ENCODE results near the gene SPHK2.

GRCh38 chr19:48646722-48647216, 27.5 kb downstream of the SPHK2 start:
- TF ChIP-seq HOXB5 (CRISPR knock-in tag; IDR thresholded peaks at IDR 0.05) = no peak
- TF ChIP-seq BHLHE40 (IDR thresholded peaks at IDR 0.05; ENCODE audit: low read depth, low read length) = no peak
- no peak for TF ChIP-seq EP300 (IDR thresholded peaks at IDR 0.05)
- no peak for TF ChIP-seq MAZ (IDR thresholded peaks at IDR 0.05; ENCODE audit: borderline replicate concordance, low read depth, low read length)
- TF ChIP-seq CTCF (IDR thresholded peaks at IDR 0.05) = no peak
- no peak for TF ChIP-seq REST (IDR thresholded peaks at IDR 0.05)
- no peak for TF ChIP-seq PHF8 (IDR thresholded peaks at IDR 0.05; ENCODE audit: borderline replicate concordance, low read depth)
- TF ChIP-seq POLR2A (IDR thresholded peaks at IDR 0.05; ENCODE audit: low read length) = peak; percentile 22; the same call in 1 of the 2 replicates
- TF ChIP-seq POLR2AphosphoS2 (conservative IDR thresholded peaks at IDR 0.05; ENCODE audit: low read length) = no peak
- TF ChIP-seq JUNB (IDR thresholded peaks at IDR 0.05) = no peak
- TF ChIP-seq ZC3H11A (IDR thresholded peaks at IDR 0.05) = no peak
- TF ChIP-seq NFE2L2 (conservative IDR thresholded peaks at IDR 0.05; ENCODE audit: low read length) = no peak
- no peak for TF ChIP-seq SMC3 (IDR thresholded peaks at IDR 0.05)
- no peak for TF ChIP-seq KDM1A (IDR thresholded peaks at IDR 0.05; ENCODE audit: low read depth)

Measured in A549 (cell line).